Measurements from ENCODE around the gene WDR6.

WDR6 gene, protein sequence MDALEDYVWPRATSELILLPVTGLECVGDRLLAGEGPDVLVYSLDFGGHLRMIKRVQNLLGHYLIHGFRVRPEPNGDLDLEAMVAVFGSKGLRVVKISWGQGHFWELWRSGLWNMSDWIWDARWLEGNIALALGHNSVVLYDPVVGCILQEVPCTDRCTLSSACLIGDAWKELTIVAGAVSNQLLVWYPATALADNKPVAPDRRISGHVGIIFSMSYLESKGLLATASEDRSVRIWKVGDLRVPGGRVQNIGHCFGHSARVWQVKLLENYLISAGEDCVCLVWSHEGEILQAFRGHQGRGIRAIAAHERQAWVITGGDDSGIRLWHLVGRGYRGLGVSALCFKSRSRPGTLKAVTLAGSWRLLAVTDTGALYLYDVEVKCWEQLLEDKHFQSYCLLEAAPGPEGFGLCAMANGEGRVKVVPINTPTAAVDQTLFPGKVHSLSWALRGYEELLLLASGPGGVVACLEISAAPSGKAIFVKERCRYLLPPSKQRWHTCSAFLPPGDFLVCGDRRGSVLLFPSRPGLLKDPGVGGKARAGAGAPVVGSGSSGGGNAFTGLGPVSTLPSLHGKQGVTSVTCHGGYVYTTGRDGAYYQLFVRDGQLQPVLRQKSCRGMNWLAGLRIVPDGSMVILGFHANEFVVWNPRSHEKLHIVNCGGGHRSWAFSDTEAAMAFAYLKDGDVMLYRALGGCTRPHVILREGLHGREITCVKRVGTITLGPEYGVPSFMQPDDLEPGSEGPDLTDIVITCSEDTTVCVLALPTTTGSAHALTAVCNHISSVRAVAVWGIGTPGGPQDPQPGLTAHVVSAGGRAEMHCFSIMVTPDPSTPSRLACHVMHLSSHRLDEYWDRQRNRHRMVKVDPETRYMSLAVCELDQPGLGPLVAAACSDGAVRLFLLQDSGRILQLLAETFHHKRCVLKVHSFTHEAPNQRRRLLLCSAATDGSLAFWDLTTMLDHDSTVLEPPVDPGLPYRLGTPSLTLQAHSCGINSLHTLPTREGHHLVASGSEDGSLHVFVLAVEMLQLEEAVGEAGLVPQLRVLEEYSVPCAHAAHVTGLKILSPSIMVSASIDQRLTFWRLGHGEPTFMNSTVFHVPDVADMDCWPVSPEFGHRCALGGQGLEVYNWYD

GRCh38 chr3:49007068-49007770 lies at the start of gene WDR6:
WDR6 (plus strand) TSS chr3:49007391; CDS start chr3:49007432, 41 bp downstream.
- peak; percentile 81 for DNase-seq

- DNase-seq = no peak
Observed at GRCh38 chr3:48960841-48961413, 46.3 kb upstream of the WDR6 start.

DNA sequence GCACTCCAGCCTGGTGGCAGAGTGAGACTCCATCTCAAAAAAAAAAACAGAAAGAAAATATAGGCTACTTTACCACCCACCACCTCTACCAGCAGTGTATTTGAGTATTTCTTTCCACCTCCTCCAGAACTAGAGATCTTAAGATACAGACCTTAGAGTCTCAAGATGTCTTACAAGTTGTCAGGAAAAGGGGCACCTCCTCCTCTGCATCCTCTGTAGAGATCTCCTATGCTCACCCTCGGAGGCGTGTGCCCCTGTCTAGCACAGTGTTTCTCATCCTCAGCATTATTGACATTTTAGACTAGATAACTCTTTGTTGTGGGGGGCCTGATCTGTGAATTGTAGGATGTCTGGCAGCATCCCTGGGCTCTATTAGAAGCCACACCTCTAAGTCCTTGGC lies 44.9 kb upstream of the WDR6 start:
- DNase-seq = no peak

DNA sequence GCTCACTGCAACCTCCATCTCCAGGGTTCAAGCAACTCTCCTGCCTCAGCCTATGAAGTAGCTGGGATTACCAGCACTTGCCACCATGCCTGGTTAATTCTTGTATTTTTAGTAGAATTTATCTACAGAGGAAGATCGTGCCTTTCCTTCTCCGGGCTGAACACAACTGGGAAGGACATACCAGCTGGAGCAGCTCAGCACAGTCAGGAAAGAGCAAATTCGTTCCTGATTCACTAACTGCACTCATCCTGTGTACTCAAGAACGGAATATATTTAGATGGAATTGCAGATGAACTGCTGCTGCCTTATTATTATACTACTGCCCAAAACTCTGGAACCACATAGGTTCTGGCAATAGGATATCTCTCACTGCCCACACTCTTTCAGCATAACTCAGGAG lies 44.3 kb upstream of the WDR6 start:
- no peak for DNase-seq

DNA sequence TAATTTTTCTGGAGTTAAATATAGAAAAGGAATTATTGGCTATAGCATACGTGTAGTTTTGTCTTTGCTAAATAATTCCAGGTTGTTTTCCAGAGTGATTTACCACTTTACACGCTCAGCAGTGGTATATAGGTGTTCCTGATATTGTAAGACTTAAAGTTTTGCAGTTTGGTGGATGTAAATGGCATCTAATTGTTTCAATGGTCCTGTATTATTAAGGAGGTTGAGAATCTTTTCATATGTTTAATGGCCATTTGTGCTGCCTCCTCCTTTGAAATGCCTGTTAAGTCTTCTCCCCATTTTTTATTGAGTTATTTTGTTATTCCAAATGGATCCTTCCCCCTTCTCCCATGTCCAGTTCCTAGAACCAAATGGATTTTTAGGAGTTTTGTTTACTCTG lies 43.6 kb upstream of the WDR6 start:
- DNase-seq = no peak

- DNase-seq = no peak
Observed at GRCh38 chr3:48966367-48966766, 40.8 kb upstream of the WDR6 start.

- DNase-seq = no peak
Observed at GRCh38 chr3:48966876-48967361, 40.3 kb upstream of the WDR6 start.

DNA sequence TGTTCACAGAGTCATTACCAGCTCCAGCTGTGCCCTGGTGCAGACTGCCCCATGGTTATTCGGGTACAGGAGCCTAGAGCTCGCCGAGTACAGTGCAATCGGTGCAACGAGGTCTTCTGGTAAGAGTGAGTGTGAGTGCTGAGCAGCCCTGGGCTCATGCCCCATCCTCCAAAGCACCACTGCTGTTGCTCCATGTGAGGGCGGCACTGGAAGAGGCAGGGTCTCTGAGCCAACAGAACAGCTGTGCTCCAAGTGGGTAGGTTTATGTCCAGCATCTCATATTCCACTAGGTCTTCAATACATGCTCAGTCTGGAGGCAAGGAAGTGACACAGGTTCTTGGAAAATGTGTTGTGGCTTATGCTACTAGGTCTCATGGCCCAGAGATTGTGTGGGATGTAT lies 36.6 kb upstream of the WDR6 start:
- no peak for DNase-seq

GRCh38 chr3:48974076-48974864 lies 32.9 kb upstream of the WDR6 start:
- DNase-seq = no peak

GRCh38 chr3:48979451-48979850 lies 27.7 kb upstream of the WDR6 start:
- no peak for DNase-seq

DNA sequence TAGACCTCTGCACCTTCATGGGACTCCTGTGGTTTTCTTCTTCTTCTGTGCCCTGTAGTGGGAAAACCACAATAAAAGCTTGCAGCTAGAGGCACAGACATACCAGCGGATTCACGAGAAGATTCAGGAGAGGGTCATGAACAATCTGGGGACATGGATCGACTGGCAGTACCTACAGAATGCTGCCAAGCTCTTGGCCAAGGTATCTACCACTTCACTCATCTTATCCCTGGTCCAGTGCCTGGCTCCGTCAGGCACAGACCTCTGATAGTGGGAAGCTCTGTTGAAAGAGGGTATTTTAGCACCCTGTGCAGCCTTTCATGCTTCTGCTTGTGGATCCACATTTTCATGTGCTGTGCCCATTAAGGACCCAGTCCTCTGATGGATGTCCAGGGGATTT lies 26.9 kb upstream of the WDR6 start:
- DNase-seq = no peak

DNA sequence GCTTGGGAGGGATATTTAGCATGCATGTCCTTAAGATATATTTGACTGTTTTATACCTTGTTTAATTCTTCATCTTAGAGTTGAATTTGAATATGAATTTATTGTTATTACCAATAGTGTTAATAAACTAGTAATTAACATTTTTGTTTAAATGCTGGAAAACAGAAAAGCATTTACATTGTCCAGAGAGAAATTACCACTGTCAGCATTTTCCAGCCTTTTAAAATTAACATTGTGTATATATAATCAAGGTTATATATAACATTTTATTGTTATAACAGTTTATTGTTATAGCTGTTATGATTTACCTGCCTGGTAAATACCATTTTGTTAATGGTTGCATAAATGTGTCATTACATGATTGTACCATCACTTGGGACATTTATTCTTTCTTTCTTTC lies 25.2 kb upstream of the WDR6 start:
- DNase-seq = no peak

- no peak for DNase-seq
Observed at GRCh38 chr3:48982686-48983085, 24.5 kb upstream of the WDR6 start.

DNA sequence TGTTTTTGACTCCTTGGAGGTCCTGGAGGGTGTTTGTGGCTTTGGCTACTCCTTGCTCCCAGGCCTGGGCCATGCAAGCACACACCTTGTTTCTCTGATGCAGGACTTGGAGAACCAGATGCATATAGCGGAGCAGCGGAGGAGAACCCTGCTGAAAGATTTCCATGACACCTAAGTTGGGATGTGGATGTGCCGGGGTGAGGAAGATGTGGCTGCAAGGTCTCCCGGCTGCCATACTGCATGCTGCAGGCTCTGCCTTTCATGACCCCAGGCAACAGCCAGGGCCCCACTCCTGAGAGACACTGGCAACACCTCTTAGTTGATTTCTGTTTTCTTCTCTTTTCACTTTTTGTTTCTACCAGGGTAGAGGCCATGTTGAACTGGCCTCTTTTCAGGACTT lies 24.1 kb upstream of the WDR6 start:
- no peak for DNase-seq

DNA sequence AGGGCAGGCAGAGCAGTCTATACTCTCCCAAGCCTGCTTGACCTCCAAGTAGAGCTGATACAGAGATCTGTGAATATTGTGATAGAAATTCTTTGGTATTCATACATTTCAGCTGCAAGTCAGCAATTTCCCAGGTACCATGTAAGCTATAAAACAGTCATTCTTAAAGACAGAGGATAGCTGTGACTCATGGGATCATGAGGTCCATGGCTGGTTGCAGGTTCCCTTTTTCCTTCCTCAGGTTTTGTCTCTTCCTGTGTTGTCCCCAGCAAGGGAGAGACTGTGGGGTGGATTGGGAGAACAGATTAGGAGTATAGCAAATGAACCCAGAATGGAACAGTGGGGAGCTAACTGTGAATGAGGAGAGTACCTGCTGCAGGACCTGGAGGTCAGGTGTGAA lies 22.5 kb upstream of the WDR6 start:
- no peak for DNase-seq

DNA sequence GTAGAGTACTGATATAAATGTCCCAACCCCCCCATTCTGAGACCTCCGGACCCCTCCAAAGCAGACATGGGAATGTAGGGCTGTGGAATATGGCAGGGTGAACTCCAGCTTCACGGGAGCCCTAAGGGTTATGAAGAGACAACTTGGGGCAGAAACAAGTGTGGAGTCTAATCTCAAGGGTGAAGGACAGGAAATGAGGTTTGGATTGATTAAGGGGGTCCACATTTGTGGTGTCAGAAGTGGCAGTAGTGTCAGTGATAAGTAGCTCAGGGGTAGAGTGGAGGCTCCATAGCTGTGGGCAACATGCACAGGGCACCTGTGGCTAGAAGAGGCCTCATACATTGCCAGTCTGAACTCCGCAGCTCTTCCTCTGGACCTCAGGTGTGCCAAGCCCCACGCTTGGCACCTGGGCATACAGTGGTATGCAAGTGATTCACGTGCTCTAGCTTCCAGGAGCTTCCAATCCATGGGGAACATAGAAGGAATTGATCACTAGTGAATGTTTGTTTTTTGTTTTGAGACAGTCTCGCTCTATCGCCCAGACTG lies 21.3 kb upstream of the WDR6 start:
- no peak for DNase-seq

GRCh38 chr3:48989126-48989795 lies 17.9 kb upstream of the WDR6 start:
- peak; percentile 34 for DNase-seq

GRCh38 chr3:48989796-48990635 lies 17.2 kb upstream of the WDR6 start, which contains the start of gene P4HTM:
P4HTM (plus strand) TSS chr3:48990241; CDS start chr3:48990257, 16 bp downstream.
- DNase-seq = peak; percentile 44

GRCh38 chr3:48990636-48991469 lies 16.3 kb upstream of the WDR6 start:
- DNase-seq = no peak

Data from NCI-H2171 (cell line).